ENCODE data around the gene GAMT.

Gene GAMT

GRCh38 chr19:1357531-1358109 is 43.7 kb downstream of the GAMT start:
- in situ Hi-C loops (cut with HindIII; ENCODE audit: low sequenced_read_pairs), result no loop called here
- DNase-seq (ENCODE audit: low read depth), result no peak
- TF ChIP-seq CTCF (IDR thresholded peaks at IDR 0.05; ENCODE audit: low read depth, low read length, missing control alignments), result no peak
- no peak overlapping the region for H3K4me3 ChIP-seq (ENCODE audit: low read depth, low read length)

GRCh38 chr19:1356508-1356865 is 44.9 kb downstream of the GAMT start:
- TF ChIP-seq CTCF (IDR thresholded peaks at IDR 0.05; ENCODE audit: low read depth, low read length, missing control alignments), result no peak
- H3K4me3 ChIP-seq (ENCODE audit: low read depth, low read length), result peak overlapping the region; percentile 84
- in situ Hi-C loops (cut with HindIII; ENCODE audit: low sequenced_read_pairs), result no loop called here
- DNase-seq (ENCODE audit: low read depth), result no peak

DNA sequence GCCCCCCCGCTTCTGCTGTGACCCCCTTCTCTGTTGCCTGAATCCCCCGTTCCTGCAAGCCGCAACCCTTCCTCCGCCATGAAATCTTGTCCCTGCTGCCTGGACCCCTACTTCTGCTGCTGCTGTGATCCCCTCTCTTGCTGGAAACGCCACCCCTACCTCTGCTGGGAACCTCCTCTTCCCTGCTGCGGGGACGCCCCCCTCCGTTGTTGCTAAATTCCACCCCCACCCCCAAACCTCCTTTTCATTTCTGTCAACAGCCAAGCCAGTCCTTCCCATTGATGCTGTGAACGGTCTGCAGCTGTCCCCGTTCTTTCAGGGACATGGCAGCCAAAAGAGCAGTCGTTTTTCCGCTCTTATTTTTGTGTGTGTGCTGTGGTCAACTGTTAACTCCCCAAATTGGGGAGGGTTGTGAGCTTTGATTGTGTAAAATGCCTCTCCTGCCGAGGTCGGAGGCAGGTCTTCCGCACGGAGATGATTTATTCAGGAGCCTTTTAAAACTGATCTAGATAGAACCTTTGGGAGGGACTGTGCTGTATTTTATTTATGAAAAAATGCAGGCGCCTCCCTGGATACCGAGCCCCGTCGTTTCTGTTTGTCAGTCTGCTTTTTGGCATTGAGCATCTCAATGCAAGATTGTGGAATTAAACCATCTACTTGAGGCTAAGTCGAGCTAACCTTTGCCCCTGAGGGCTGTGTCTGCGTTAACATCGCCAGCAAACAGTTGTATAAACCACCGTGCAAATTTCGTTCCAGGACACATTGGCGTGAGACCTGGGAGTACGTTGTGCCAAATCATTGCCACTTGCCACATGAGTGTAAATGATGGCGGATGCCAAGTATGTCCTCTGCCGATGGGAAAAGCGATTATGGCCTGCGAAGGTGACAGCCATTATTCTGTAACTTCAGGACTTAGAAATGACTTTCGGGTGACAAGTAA is 45.5 kb downstream of the GAMT start:
- no peak for TF ChIP-seq CTCF (IDR thresholded peaks at IDR 0.05; ENCODE audit: low read depth, low read length, missing control alignments)
- no peak for DNase-seq (ENCODE audit: low read depth)
- peak overlapping the region; percentile 84 for H3K4me3 ChIP-seq (ENCODE audit: low read depth, low read length)
- in situ Hi-C loops (cut with HindIII; ENCODE audit: low sequenced_read_pairs), result no loop called here

DNA sequence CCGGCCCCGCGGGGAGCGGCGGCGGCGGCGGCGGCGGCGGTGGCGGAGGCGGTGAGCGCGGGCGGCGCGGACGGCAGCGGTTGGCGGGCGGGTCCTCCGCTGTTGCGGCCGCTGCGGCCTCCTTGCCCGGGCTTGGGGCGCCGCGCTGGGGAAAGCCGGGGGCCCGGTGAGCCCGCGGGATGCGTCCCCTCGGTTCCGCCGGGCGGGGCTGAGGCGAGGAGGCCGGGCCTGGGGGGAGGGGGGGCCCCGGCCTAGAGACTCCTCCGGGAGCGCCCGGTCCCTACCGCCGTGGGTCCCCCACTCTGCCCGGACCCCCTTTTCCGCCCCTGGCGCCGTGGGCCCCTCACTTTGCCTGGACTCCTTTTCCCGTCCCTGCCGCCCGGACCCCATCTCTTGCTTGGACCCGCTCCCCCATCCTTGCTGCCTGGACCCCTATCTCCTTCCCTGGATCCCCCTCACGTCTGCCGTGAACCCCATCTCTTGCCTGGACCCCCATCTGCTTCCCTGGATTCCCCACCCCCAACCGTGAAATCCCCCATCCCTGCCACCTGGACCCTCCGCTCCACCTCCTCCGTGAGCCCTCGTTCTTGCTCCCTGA is 46.3 kb downstream of the GAMT start:
- DNase-seq (ENCODE audit: low read depth), result no peak
- H3K4me3 ChIP-seq (ENCODE audit: low read depth, low read length), result peak overlapping the region; percentile 84
- no peak for TF ChIP-seq CTCF (IDR thresholded peaks at IDR 0.05; ENCODE audit: low read depth, low read length, missing control alignments)
- in situ Hi-C loops (cut with HindIII; ENCODE audit: low sequenced_read_pairs), result no loop called here

DNA sequence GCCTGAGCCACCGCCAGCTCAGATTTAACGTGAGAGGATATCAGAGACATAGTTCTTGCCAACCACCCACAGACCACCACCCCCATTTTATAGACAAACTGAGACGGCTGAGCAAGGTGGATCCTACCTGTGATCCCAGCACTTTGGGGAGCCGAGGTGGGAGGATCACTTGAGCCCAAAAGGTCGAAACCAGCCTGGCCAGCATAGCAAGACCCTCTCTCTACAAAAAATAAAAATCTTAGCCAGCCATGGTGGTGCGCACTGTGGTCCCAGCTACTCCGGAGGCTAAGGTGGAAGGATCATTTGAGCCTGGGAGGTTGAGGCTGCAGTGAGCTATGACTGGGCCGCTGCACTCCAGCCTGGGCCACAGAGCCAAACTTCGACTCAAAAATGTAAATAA is 48.2 kb downstream of the GAMT start:
- no peak overlapping the region for H3K4me3 ChIP-seq (ENCODE audit: low read depth, low read length)
- no peak for TF ChIP-seq CTCF (IDR thresholded peaks at IDR 0.05; ENCODE audit: low read depth, low read length, missing control alignments)
- in situ Hi-C loops (cut with HindIII; ENCODE audit: low sequenced_read_pairs), result no loop called here
- DNase-seq (ENCODE audit: low read depth), result no peak

- H3K4me3 ChIP-seq (ENCODE audit: low read depth, low read length), result no peak overlapping the region
- TF ChIP-seq CTCF (IDR thresholded peaks at IDR 0.05; ENCODE audit: low read depth, low read length, missing control alignments), result no peak
- no peak for DNase-seq (ENCODE audit: low read depth)
- in situ Hi-C loops (cut with HindIII; ENCODE audit: low sequenced_read_pairs), result no loop called here
Measured at GRCh38 chr19:1351381-1351851, 49.9 kb downstream of the GAMT start.

All from astrocyte of the cerebellum (primary cell).